ENCODE data around the gene ZDHHC14. TPM values are rescaled to one million over a fixed set of nuclear protein-coding genes. Genes with fewer than 3 reads are reported as not detected.

The ZDHHC14 gene
- total RNA-seq, 2 donors from 2014 or later: 53.3 to 66.2 TPM

GRCh38 chr6:157614026-157614568, 233.1 kb downstream of the ZDHHC14 start:
- intact Hi-C loops (cut with DNase I): no loop called here
- Histone ChIP-seq H3K9me3 (no peaks in the 10 kb centered on the region), H3K36me3 (no peaks in the 10 kb centered on the region), H3K4me3 (no peak overlapping the region), H3K4me1 (replicated peaks) (no peaks in the 10 kb centered on the region), H3K27ac (peak overlapping the region; percentile 30 to 33), H3K27me3 (replicated peaks; ENCODE audit: insufficient read depth) (no peaks in the 10 kb centered on the region)
- DNase-seq (ENCODE audit: low spot score): no peak
- WGBS: 93% methylated on average over 5 of the region's 5 CpGs
- TF ChIP-seq CTCF (IDR thresholded peaks at IDR 0.05): peak in 2 of 4 experiments; percentile 29 to 30
- no peak for TF ChIP-seq POLR2AphosphoS5 (IDR thresholded peaks at IDR 0.05)

DNA sequence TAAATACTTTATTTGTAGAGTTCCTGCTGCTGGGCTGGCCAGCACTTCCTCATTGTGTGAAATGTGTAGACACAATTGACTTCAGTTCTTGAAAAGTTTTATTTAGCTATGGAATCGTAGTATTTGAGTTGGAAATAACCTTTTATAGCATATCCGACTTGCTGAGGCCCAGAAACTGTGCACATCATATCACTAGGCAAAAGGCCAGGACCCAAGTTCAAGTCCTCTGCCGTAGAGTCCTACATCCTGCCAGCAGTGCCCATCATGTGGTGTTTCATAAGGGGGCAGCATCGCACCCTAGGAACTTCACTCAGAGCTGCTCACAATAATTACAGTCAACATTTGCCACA, 234.4 kb downstream of the ZDHHC14 start:
- peak overlapping the region; percentile 19 to 30 for H3K27ac ChIP-seq
- DNase-seq (ENCODE audit: low spot score): no peak
- 51% methylated on average over 4 of the region's 4 CpGs for WGBS
- intact Hi-C loops (cut with DNase I): no loop called here
- H3K9me3 ChIP-seq: no peaks in the 10 kb centered on the region
- H3K4me1 ChIP-seq (replicated peaks): no peaks in the 10 kb centered on the region
- H3K4me3 ChIP-seq: no peak overlapping the region
- TF ChIP-seq POLR2A (IDR thresholded peaks at IDR 0.05): no peak
- no peaks in the 10 kb centered on the region for H3K36me3 ChIP-seq
- no peaks in the 10 kb centered on the region for H3K27me3 ChIP-seq (replicated peaks; ENCODE audit: insufficient read depth)

DNA sequence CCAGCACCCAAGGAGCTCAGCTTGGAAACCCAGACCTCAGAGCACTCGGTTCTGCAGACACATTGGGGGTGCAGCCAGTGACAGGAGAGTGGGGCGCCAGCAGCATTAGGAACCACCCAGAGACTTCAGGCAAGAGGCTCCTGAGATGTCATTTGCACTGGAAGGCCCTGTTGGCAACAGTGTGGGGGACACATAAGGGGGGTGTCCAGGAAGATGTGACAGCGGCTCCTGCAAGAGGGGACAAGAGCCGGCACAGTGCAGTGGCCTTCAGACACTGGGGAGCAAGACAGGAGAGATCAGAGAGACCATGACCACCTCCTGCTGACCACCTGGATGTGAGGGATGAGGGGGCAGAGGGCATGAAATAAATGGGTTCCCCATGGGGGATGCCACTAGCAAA, 235.0 kb downstream of the ZDHHC14 start:
- TF ChIP-seq CTCF (IDR thresholded peaks at IDR 0.05) (no peak), POLR2A (IDR thresholded peaks at IDR 0.05) (no peak), POLR2AphosphoS5 (IDR thresholded peaks at IDR 0.05) (no peak)
- intact Hi-C loops (cut with DNase I): no loop called here
- DNase-seq (ENCODE audit: low spot score): no peak
- Histone ChIP-seq H3K36me3 (no peaks in the 10 kb centered on the region), H3K4me3 (no peak overlapping the region), H3K27ac (no peak overlapping the region), H3K4me1 (replicated peaks) (no peaks in the 10 kb centered on the region), H3K27me3 (replicated peaks; ENCODE audit: insufficient read depth) (no peaks in the 10 kb centered on the region), H3K9me3 (no peaks in the 10 kb centered on the region)
- 88% methylated on average over 4 of the region's 4 CpGs for WGBS

- Histone ChIP-seq H3K4me3 (no peak overlapping the region), H3K27ac (no peak overlapping the region), H3K4me1 (replicated peaks) (no peaks in the 10 kb centered on the region), H3K9me3 (no peaks in the 10 kb centered on the region), H3K36me3 (no peaks in the 10 kb centered on the region), H3K27me3 (replicated peaks; ENCODE audit: insufficient read depth) (no peaks in the 10 kb centered on the region)
- no peak for DNase-seq (ENCODE audit: low spot score)
- WGBS: 81% methylated on average over 3 of the region's 3 CpGs
- intact Hi-C loops (cut with DNase I): no loop called here
- TF ChIP-seq POLR2A (IDR thresholded peaks at IDR 0.05) (no peak), POLR2AphosphoS5 (IDR thresholded peaks at IDR 0.05) (no peak), CTCF (IDR thresholded peaks at IDR 0.05) (no peak)
These were observed 240.0 kb downstream of the ZDHHC14 start for GRCh38 chr6:157620944-157621343.

DNA sequence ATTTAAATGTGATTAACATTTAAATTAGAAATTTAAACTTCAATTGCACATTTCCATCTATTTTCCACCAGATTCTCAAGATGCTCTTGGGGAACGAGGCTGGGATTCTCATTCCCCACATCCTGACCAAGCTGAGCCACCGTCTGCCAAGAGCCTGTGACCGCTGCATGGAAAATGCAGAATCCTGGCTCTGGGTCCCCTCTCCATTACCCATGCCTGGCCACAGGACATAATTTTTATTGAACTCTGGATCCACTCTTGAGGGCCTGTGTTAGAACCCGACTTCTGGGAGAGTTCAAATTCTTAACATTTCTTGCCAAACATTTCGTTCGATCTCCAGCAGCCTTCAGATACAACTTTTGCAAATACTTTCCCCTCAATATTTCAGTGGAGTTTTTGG, 240.4 kb downstream of the ZDHHC14 start:
- TF ChIP-seq POLR2AphosphoS5 (IDR thresholded peaks at IDR 0.05): no peak
- no peak for TF ChIP-seq CTCF (IDR thresholded peaks at IDR 0.05)
- TF ChIP-seq POLR2A (IDR thresholded peaks at IDR 0.05): no peak
- intact Hi-C loops (cut with DNase I): no loop called here
- no peaks in the 10 kb centered on the region for H3K36me3 ChIP-seq
- WGBS: 83% methylated on average over 6 of the region's 6 CpGs
- no peak overlapping the region for H3K27ac ChIP-seq
- no peaks in the 10 kb centered on the region for H3K9me3 ChIP-seq
- H3K27me3 ChIP-seq (replicated peaks; ENCODE audit: insufficient read depth): no peaks in the 10 kb centered on the region
- no peak overlapping the region for H3K4me3 ChIP-seq
- no peaks in the 10 kb centered on the region for H3K4me1 ChIP-seq (replicated peaks)
- no peak for DNase-seq (ENCODE audit: low spot score)

Data from prostate gland (tissue), 2 donors.